ENCODE results near the gene MAP3K13. TPM values are rescaled to one million over a fixed set of nuclear protein-coding genes. Genes with fewer than 3 reads are reported as not detected.

MAP3K13 gene
- polyA plus RNA-seq, 1 donor (not counting 4 experiments of a cell fraction or from before 2014, with no cell fraction given) = 23.0 TPM

- Histone ChIP-seq H4K20me1 (ENCODE audit: control insufficient read depth, extremely low read depth, insufficient read depth, low read length) (no peaks in the 10 kb centered on the region), H3K4me2 (ENCODE audit: control insufficient read depth, extremely low read depth, insufficient read depth, low read depth, low read length) (no peak overlapping the region), H3K27ac (ENCODE audit: control insufficient read depth, insufficient read depth, low read length) (no peak overlapping the region), H3K27me3 (ENCODE audit: control insufficient read depth, extremely low read depth, insufficient read depth, low read length) (no peaks in the 10 kb centered on the region), H2AFZ (ENCODE audit: control insufficient read depth, low read length) (no peak overlapping the region), H3K4me3 (ENCODE audit: control insufficient read depth in 2 of 3, extremely low read depth in 1 of 3, insufficient read depth in 2 of 3, low read depth in 1 of 3, low read length in 3 of 3) (no peak overlapping the region), H3K79me2 (ENCODE audit: control insufficient read depth, insufficient read depth, low read length) (no peaks in the 10 kb centered on the region), H3K4me1 (ENCODE audit: control insufficient read depth, extremely low read depth, insufficient read depth, low read length) (peaks cover 10% of the 10 kb centered on the region), H3K9ac (ENCODE audit: control insufficient read depth, extremely low read depth, insufficient read depth, low read length) (no peak overlapping the region), H3K9me3 (ENCODE audit: control insufficient read depth, low read depth, low read length) (no peaks in the 10 kb centered on the region), H3K9me1 (ENCODE audit: control insufficient read depth, extremely low read depth, insufficient read depth, low read length) (no peaks in the 10 kb centered on the region), H3K36me3 (ENCODE audit: control insufficient read depth in 2 of 2, extremely low read depth in 1 of 2, insufficient read depth in 2 of 2, low read length in 2 of 2) (no peaks in the 10 kb centered on the region)
- dilution Hi-C loops (cut with MboI; ENCODE audit: extremely low pct_ligation_motif_present, low sequenced_read_pairs) = no loop called here
- no peak for TF ChIP-seq EZH2 (IDR thresholded peaks at IDR 0.05; ENCODE audit: low read length)
- TF ChIP-seq, protein P1, sequence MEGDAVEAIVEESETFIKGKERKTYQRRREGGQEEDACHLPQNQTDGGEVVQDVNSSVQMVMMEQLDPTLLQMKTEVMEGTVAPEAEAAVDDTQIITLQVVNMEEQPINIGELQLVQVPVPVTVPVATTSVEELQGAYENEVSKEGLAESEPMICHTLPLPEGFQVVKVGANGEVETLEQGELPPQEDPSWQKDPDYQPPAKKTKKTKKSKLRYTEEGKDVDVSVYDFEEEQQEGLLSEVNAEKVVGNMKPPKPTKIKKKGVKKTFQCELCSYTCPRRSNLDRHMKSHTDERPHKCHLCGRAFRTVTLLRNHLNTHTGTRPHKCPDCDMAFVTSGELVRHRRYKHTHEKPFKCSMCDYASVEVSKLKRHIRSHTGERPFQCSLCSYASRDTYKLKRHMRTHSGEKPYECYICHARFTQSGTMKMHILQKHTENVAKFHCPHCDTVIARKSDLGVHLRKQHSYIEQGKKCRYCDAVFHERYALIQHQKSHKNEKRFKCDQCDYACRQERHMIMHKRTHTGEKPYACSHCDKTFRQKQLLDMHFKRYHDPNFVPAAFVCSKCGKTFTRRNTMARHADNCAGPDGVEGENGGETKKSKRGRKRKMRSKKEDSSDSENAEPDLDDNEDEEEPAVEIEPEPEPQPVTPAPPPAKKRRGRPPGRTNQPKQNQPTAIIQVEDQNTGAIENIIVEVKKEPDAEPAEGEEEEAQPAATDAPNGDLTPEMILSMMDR (optimal IDR thresholded peaks at IDR 0.05 in 1 of 3, IDR thresholded peaks at IDR 0.05 in 1 of 3, conservative IDR thresholded peaks at IDR 0.05 in 1 of 3; ENCODE audit: extremely low read depth in 1 of 3, insufficient read depth in 2 of 3, low read length in 3 of 3) = no peak
- no peak for DNase-seq (ENCODE audit: low read depth, low spot score)
- no peak for FAIRE-seq
Measured at GRCh38 chr3:185361920-185362319, 1.0 kb upstream of the MAP3K13 start.

- no peaks in the 10 kb centered on the region for H3K27me3 ChIP-seq (ENCODE audit: control insufficient read depth, extremely low read depth, insufficient read depth, low read length)
- peaks cover 10% of the 10 kb centered on the region for H3K4me1 ChIP-seq (ENCODE audit: control insufficient read depth, extremely low read depth, insufficient read depth, low read length)
- FAIRE-seq (no peak), DNase-seq (ENCODE audit: low read depth, low spot score) (no peak)
- H3K27ac ChIP-seq (ENCODE audit: control insufficient read depth, insufficient read depth, low read length) = peak overlapping the region; percentile 53
- H3K9me1 ChIP-seq (ENCODE audit: control insufficient read depth, extremely low read depth, insufficient read depth, low read length) = no peaks in the 10 kb centered on the region
- no peak for TF ChIP-seq EZH2 (IDR thresholded peaks at IDR 0.05; ENCODE audit: low read length)
- TF ChIP-seq, protein P1 (optimal IDR thresholded peaks at IDR 0.05 in 1 of 3, IDR thresholded peaks at IDR 0.05 in 1 of 3, conservative IDR thresholded peaks at IDR 0.05 in 1 of 3; ENCODE audit: extremely low read depth in 1 of 3, insufficient read depth in 2 of 3, low read length in 3 of 3) = no peak
- H3K4me3 ChIP-seq (ENCODE audit: control insufficient read depth in 2 of 3, extremely low read depth in 1 of 3, insufficient read depth in 2 of 3, low read depth in 1 of 3, low read length in 3 of 3) = peak overlapping the region; percentile 30 to 77 (median 69)
- dilution Hi-C loops (cut with MboI; ENCODE audit: extremely low pct_ligation_motif_present, low sequenced_read_pairs) = no loop called here
- peak overlapping the region; percentile 92 for H3K4me2 ChIP-seq (ENCODE audit: control insufficient read depth, extremely low read depth, insufficient read depth, low read depth, low read length)
- no peaks in the 10 kb centered on the region for H3K36me3 ChIP-seq (ENCODE audit: control insufficient read depth in 2 of 2, extremely low read depth in 1 of 2, insufficient read depth in 2 of 2, low read length in 2 of 2)
- no peaks in the 10 kb centered on the region for H3K79me2 ChIP-seq (ENCODE audit: control insufficient read depth, insufficient read depth, low read length)
- H4K20me1 ChIP-seq (ENCODE audit: control insufficient read depth, extremely low read depth, insufficient read depth, low read length) = no peaks in the 10 kb centered on the region
- H3K9me3 ChIP-seq (ENCODE audit: control insufficient read depth, low read depth, low read length) = no peaks in the 10 kb centered on the region
- H3K9ac ChIP-seq (ENCODE audit: control insufficient read depth, extremely low read depth, insufficient read depth, low read length) = peak overlapping the region; percentile 73
- H2AFZ ChIP-seq (ENCODE audit: control insufficient read depth, low read length) = peak overlapping the region; percentile 87
Measured at GRCh38 chr3:185363662-185364203, 797 bp downstream of the MAP3K13 start.
